Measurements from ENCODE around the gene TMEM238L. TPM values are rescaled to one million over a fixed set of nuclear protein-coding genes. Genes with fewer than 3 reads are reported as not detected.

TMEM238L gene
- total and polyA plus RNA-seq, 2 of the 8 experiments (the other 6 are each of a cell fraction or from before 2014, with no cell fraction given), result not detected

DNA sequence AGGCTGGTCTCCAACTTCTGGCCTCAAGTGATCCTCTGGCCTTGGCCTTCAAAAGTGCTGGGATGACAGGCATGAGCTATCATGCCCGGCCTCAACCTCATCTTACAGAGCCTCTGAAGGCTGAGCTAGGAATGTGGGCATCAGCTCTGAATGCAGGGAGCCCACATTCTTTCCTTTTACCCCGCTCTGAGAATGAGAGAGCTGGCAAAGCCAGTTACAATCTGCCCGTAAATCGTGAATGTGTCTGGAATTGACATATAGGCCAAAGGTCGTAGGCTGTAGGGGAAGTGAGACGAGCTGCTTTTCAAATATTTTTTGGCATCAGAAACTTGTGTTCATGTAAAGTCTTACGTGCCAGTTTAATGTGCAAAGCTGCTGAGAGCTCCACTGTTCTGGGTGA, 4.5 kb downstream of the TMEM238L start:
- no peak overlapping the region for H3K4me3 ChIP-seq (ENCODE audit: extremely low read depth in 1 of 4, insufficient read depth in 2 of 4, low read depth in 3 of 4, low read length in 4 of 4)
- no peak overlapping the region for H2AFZ ChIP-seq (ENCODE audit: low read length)
- H4K91ac ChIP-seq (replicated peaks; ENCODE audit: insufficient read length, low read length), result no peak overlapping the region
- WGBS, 2 experiments (ENCODE audit: extremely low coverage in 1 of 2, insufficient coverage in 1 of 2, insufficient read length in 1 of 2, insufficient replicate concordance in 2 of 2, low coverage in 1 of 2, low lambda C conversion rate in 2 of 2, missing lambda C conversion rate in 1 of 2), result 92% methylated on average over 6 of the region's 7 CpGs; no CpG with 5 or more reads in 1 of the 2 experiments
- ChIA-PET CTCF (ENCODE audit: partially characterized antibody) (interaction anchor here (1.0 to 1.4 kb wide), 4 partner anchors 11 to 53 kb away, joined by 3 to 10 read pairs (median 4); no protein-coding TSS in a partner anchor), POLR2A (ENCODE audit: partially characterized antibody) (interaction anchor here (0.7 to 1.1 kb wide), 3 partner anchors 8 to 21 kb away, joined by 3 to 4 read pairs (median 4); no protein-coding TSS in a partner anchor)
- H3K4me1 ChIP-seq (replicated peaks in 1 of 4; ENCODE audit: control insufficient read depth in 3 of 4, insufficient read depth in 4 of 4, low read length in 3 of 4), result peaks cover 0 to 4% (median 1%) of the 10 kb centered on the region in 4 experiments; a peak in 1 of 7 replicates
- H2AK5ac ChIP-seq (ENCODE audit: low read depth, low read length), result no peak overlapping the region
- no peak overlapping the region for H3K18ac ChIP-seq (ENCODE audit: extremely low read depth, low read length)
- no peaks in the 10 kb centered on the region for H3K27me3 ChIP-seq (replicated peaks in 1 of 4; ENCODE audit: control insufficient read depth in 3 of 4, extremely low read depth in 1 of 4, insufficient read depth in 3 of 4, low read length in 3 of 4)
- no peak overlapping the region; the same call in 1 of the 2 replicates for H4K8ac ChIP-seq (ENCODE audit: extremely low read depth, insufficient read depth, low read length)
- H3K23me2 ChIP-seq (ENCODE audit: low read depth, low read length), result no peaks in the 10 kb centered on the region
- H4K5ac ChIP-seq (ENCODE audit: insufficient read length, low read depth, low read length), result no peak overlapping the region
- no peak overlapping the region for H3K9ac ChIP-seq (replicated peaks in 1 of 4; ENCODE audit: extremely low read depth in 1 of 4, low read depth in 3 of 4, low read length in 3 of 4)
- H2BK15ac ChIP-seq (ENCODE audit: low read length), result no peak overlapping the region
- H2BK20ac ChIP-seq (ENCODE audit: low read length), result no peak overlapping the region
- no peak overlapping the region for H2BK12ac ChIP-seq (ENCODE audit: low read depth, low read length)
- DNase-seq (ENCODE audit: low read depth in 1 of 2, low spot score in 2 of 2), result no peak
- H4K20me1 ChIP-seq (replicated peaks in 1 of 2; ENCODE audit: control insufficient read depth in 1 of 2, insufficient read depth in 2 of 2, low read length in 2 of 2), result no peaks in the 10 kb centered on the region
- H3K79me2 ChIP-seq (ENCODE audit: control insufficient read depth in 1 of 2, insufficient read depth in 2 of 2, low read length in 2 of 2), result no peaks in the 10 kb centered on the region
- no peak overlapping the region for H3K4ac ChIP-seq (replicated peaks; ENCODE audit: insufficient read length, low read depth, low read length)
- H2BK120ac ChIP-seq (replicated peaks; ENCODE audit: low read depth, low read length), result no peak overlapping the region
- no peak overlapping the region for H3K4me2 ChIP-seq (ENCODE audit: insufficient read depth in 1 of 2, low read depth in 2 of 2, low read length in 2 of 2)
- H3K14ac ChIP-seq (ENCODE audit: insufficient read length), result no peak overlapping the region
- H2BK5ac ChIP-seq (ENCODE audit: low read depth, low read length), result no peak overlapping the region
- H3K36me3 ChIP-seq (ENCODE audit: control insufficient read depth in 2 of 4, insufficient read depth in 4 of 4, low read length in 3 of 4), result no peaks in the 10 kb centered on the region
- no peaks in the 10 kb centered on the region for H3K9me3 ChIP-seq (ENCODE audit: insufficient read depth in 2 of 2, low read depth in 1 of 2, low read length in 1 of 2)
- TF ChIP-seq CTBP2 (IDR thresholded peaks at IDR 0.05; ENCODE audit: borderline replicate concordance, insufficient read depth, insufficient read length, low read length) (no peak), CHD1 (IDR thresholded peaks at IDR 0.05; ENCODE audit: low read depth, low read length) (no peak), SP4 (IDR thresholded peaks at IDR 0.05; ENCODE audit: low read length) (no peak), YY1 (IDR thresholded peaks at IDR 0.05; ENCODE audit: low read depth, low read length) (no peak), GABPA (IDR thresholded peaks at IDR 0.05; ENCODE audit: borderline replicate concordance, insufficient read depth, low read length) (no peak), TAF7 (optimal IDR thresholded peaks at IDR 0.05; ENCODE audit: borderline replicate concordance, low read depth, low read length) (no peak)
- TF ChIP-seq, protein P1, sequence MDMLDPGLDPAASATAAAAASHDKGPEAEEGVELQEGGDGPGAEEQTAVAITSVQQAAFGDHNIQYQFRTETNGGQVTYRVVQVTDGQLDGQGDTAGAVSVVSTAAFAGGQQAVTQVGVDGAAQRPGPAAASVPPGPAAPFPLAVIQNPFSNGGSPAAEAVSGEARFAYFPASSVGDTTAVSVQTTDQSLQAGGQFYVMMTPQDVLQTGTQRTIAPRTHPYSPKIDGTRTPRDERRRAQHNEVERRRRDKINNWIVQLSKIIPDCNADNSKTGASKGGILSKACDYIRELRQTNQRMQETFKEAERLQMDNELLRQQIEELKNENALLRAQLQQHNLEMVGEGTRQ (IDR thresholded peaks at IDR 0.05; ENCODE audit: low read length), result no peak
- H3K79me1 ChIP-seq (ENCODE audit: low read depth, low read length), result no peaks in the 10 kb centered on the region
- no peak overlapping the region for H3K56ac ChIP-seq (replicated peaks; ENCODE audit: insufficient read length, low read depth, low read length)
- FAIRE-seq, result no peak
- no peak overlapping the region for H3K27ac ChIP-seq (ENCODE audit: low read depth, low read length)
- no peak overlapping the region for H3K23ac ChIP-seq (ENCODE audit: insufficient read length)
